WTC11 (cell line): ENCODE results near the gene CTDP1. TPM values are rescaled to one million over a fixed set of nuclear protein-coding genes. Genes with fewer than 3 reads are reported as not detected.

Experiments
- ATAC-seq: fragments of 200-7000 bp; cut with Tn5 transposase; 2 replicates; pipeline ENCODE4 v1.10.0; 2021; ENCODE audit warnings: mild to moderate bottlenecking, moderate library complexity
- CTCF ChIA-PET: fragments of 300-600 bp; sonication (Branson Sonifier 250); formaldehyde crosslinking; loops from one replicate; lab custom pipeline; 2021; ENCODE audit warnings: antibody characterized with exemption; lab: Charles Lee
- POLR2A ChIA-PET: fragments of 350-600 bp; sonication (Branson Sonifier 250); formaldehyde crosslinking; loops from one replicate; lab custom pipeline; 2021; ENCODE audit warnings: antibody characterized with exemption; lab: Charles Lee
- DNase-seq: peaks from one replicate; pipeline ENCODE4 v3.0.0; 2021; ENCODE audit warnings: low spot score
- H3K27ac Mint-ChIP-seq: 2 replicates; pipeline ENCODE4 v1.8.0; 2021; ENCODE audit warnings: mixed read lengths
- H3K27me3 Mint-ChIP-seq: 2 replicates; pipeline ENCODE4 v1.8.0; 2021; ENCODE audit warnings: low read depth, mild to moderate bottlenecking, moderate library complexity, mixed read lengths
- H3K36me3 Mint-ChIP-seq: 2 replicates; pipeline ENCODE4 v1.8.0; 2021; ENCODE audit warnings: mixed read lengths
- H3K4me1 Mint-ChIP-seq: 2 replicates; pipeline ENCODE4 v1.8.0; 2022; ENCODE audit warnings: mixed read lengths
- H3K4me3 Mint-ChIP-seq: 2 replicates; pipeline ENCODE4 v1.8.0; 2021; ENCODE audit warnings: mild to moderate bottlenecking, moderate library complexity, mixed read lengths
- H3K9me3 Mint-ChIP-seq: 2 replicates; pipeline ENCODE4 v1.8.0; 2021; ENCODE audit warnings: mixed read lengths
- ARID4B ChIP-seq: sonication (generic); formaldehyde crosslinking; IDR thresholded peaks from 2 replicates; pipeline ENCODE4 v1.8.0; 2023; ENCODE audit warnings: missing genetic modification reagents, mild to moderate bottlenecking, borderline replicate concordance
- ATF1 ChIP-seq: sonication (generic); formaldehyde crosslinking; IDR thresholded peaks from 2 replicates; pipeline ENCODE4 v1.8.1; 2023; ENCODE audit warnings: mild to moderate bottlenecking, moderate library complexity, missing genetic modification reagents
- CREB1 ChIP-seq: sonication (generic); formaldehyde crosslinking; IDR thresholded peaks from 2 replicates; pipeline ENCODE4 v1.8.0; 2023; ENCODE audit warnings: mild to moderate bottlenecking, missing genetic modification reagents
- ESRRA ChIP-seq: sonication (generic); formaldehyde crosslinking; IDR thresholded peaks from 2 replicates; pipeline ENCODE4 v1.8.1; 2022; ENCODE audit warnings: mild to moderate bottlenecking, missing genetic modification reagents, borderline replicate concordance
- FOXJ3 ChIP-seq: sonication (generic); formaldehyde crosslinking; IDR thresholded peaks from 2 replicates; pipeline ENCODE4 v1.9.0; 2021; ENCODE audit warnings: missing genetic modification reagents, mild to moderate bottlenecking, borderline replicate concordance
- FOXP1 ChIP-seq: sonication (generic); formaldehyde crosslinking; IDR thresholded peaks from 2 replicates; pipeline ENCODE4 v1.8.0; 2022; ENCODE audit warnings: missing genetic modification reagents, mild to moderate bottlenecking, moderate library complexity, borderline replicate concordance
- JAZF1 ChIP-seq: fragments of 250-450 bp; sonication (Bioruptor Pico); IDR thresholded peaks from 2 replicates; pipeline ENCODE4 v1.9.0; 2021; ENCODE audit warnings: moderate library complexity, mild to moderate bottlenecking, inconsistent platforms
- MAX ChIP-seq: sonication (generic); formaldehyde crosslinking; IDR thresholded peaks from 2 replicates; pipeline ENCODE4 v1.8.0; 2022; ENCODE audit warnings: mild to moderate bottlenecking, missing genetic modification reagents
- NR3C1 ChIP-seq: sonication (generic); formaldehyde crosslinking; conservative IDR thresholded peaks from 2 replicates; pipeline ENCODE4 v1.8.1; 2023; ENCODE audit warnings: low read depth, mild to moderate bottlenecking, missing genetic modification reagents
- PRDM15 ChIP-seq: sonication (generic); formaldehyde crosslinking; IDR thresholded peaks from 2 replicates; pipeline ENCODE4 v1.8.0; 2022; ENCODE audit warnings: missing genetic modification reagents
- RORB ChIP-seq: fragments of 250-450 bp; sonication (Bioruptor Pico); IDR thresholded peaks from 2 replicates; pipeline ENCODE4 v1.9.0; 2021; ENCODE audit warnings: mild to moderate bottlenecking
- SMAD3 ChIP-seq: sonication (generic); formaldehyde crosslinking; IDR thresholded peaks from 2 replicates; pipeline ENCODE4 v1.8.0; 2022; ENCODE audit warnings: missing genetic modification reagents, mild to moderate bottlenecking, borderline replicate concordance
- STAT6 ChIP-seq: sonication (generic); formaldehyde crosslinking; conservative IDR thresholded peaks from 2 replicates; pipeline ENCODE4 v1.8.1; 2023; ENCODE audit warnings: mild to moderate bottlenecking, low read depth, missing genetic modification reagents, moderate library complexity
- TCF7 ChIP-seq: sonication (generic); formaldehyde crosslinking; IDR thresholded peaks from 2 replicates; pipeline ENCODE4 v1.8.0; 2022; ENCODE audit warnings: mild to moderate bottlenecking, low read depth, missing genetic modification reagents, moderate library complexity
- TEAD4 ChIP-seq: sonication (generic); formaldehyde crosslinking; IDR thresholded peaks from 2 replicates; pipeline ENCODE4 v1.8.0; 2022; ENCODE audit warnings: mild to moderate bottlenecking, missing genetic modification reagents
- ZMAT4 ChIP-seq: fragments of 250-450 bp; sonication (Bioruptor Pico); IDR thresholded peaks from 2 replicates; pipeline ENCODE4 v1.9.0; 2021; ENCODE audit warnings: mild to moderate bottlenecking
- ZNF512 ChIP-seq: sonication (generic); formaldehyde crosslinking; IDR thresholded peaks from 2 replicates; pipeline ENCODE4 v1.8.1; 2022; ENCODE audit warnings: missing genetic modification reagents, borderline replicate concordance
- total RNA-seq: library from RNA; stranded (reverse); gene quantifications from 3 replicates; pipeline ENCODE4 v1.2.3, GENCODE V29; 2021

Gene CTDP1
- total RNA-seq, 1 experiment from 2014 or later, result 39.7 TPM

GRCh38 chr18:79644666-79645057 is 34.9 kb upstream of the CTDP1 start:
- POLR2A ChIA-PET, result no interaction called here
- Mint-ChIP-seq H3K36me3 (no peaks in the 10 kb centered on the region), H3K27ac (no peak overlapping the region), H3K4me3 (no peak overlapping the region), H3K27me3 (no peaks in the 10 kb centered on the region), H3K9me3 (no peaks in the 10 kb centered on the region), H3K4me1 (no peaks in the 10 kb centered on the region)
- CTCF ChIA-PET, result interaction anchor here (0.6 to 1.2 kb wide), 3 partner anchors 264 to 272 kb away, joined by 3 read pairs; no protein-coding TSS in a partner anchor
- no peak for DNase-seq
- no peak for ATAC-seq
- TF ChIP-seq RORB (CRISPR knock-in tag) (no peak), TCF7 (CRISPR knock-in tag) (no peak), TEAD4 (CRISPR knock-in tag) (no peak), PRDM15 (no peak), FOXP1 (CRISPR knock-in tag) (no peak), SMAD3 (CRISPR knock-in tag) (no peak), STAT6 (CRISPR knock-in tag) (no peak), MAX (no peak), ZNF512 (CRISPR knock-in tag) (no peak), JAZF1 (no peak), ZMAT4 (no peak), ATF1 (CRISPR knock-in tag) (no peak), ARID4B (CRISPR knock-in tag) (no peak), CREB1 (no peak), FOXJ3 (CRISPR knock-in tag) (no peak), ESRRA (no peak), NR3C1 (CRISPR knock-in tag) (no peak)
